GM12878 (cell line): ENCODE data around the gene GABBR2. TPM values are rescaled to one million over a fixed set of nuclear protein-coding genes. Genes with fewer than 3 reads are reported as not detected.

Experiments used
- ATAC-seq: fragments of 200-7000 bp; cut with Tn5 transposase; 3 replicates; pipeline ENCODE4 v1.9.1; 2020; ENCODE audit warnings: mild to moderate bottlenecking, moderate library complexity
- BruUV-seq: library from RNA; stranded (reverse); fragments of 400-500 nt; replicated peaks from 2 replicates; lab custom pipeline; 2021; lab: Mats Ljungman, UMichigan
- CTCF ChIA-PET: fragments of 300-600 bp; sonication (Branson Sonifier 250); formaldehyde crosslinking; extraction: SDS; loops from one replicate; lab custom pipeline; 2021; ENCODE audit warnings: inconsistent platforms; lab: Yijun Ruan, JAX
- POLR2A ChIA-PET: fragments of 350-600 bp; formaldehyde crosslinking; extraction: SDS; loops from one replicate; lab custom pipeline; 2021; ENCODE audit warnings: inconsistent platforms; lab: Charles Lee
- RAD21 ChIA-PET: fragments of 300-600 bp; sonication (Branson Sonifier 250); formaldehyde crosslinking; loops from one replicate; lab custom pipeline; 2023; ENCODE audit warnings: antibody characterized with exemption; ENCODE audit not compliant: unreplicated experiment; lab: Charles Lee
- SMC1A ChIA-PET: fragments of 300-600 bp; sonication (Branson Sonifier 250); formaldehyde crosslinking; loops from one replicate; lab custom pipeline; 2023; ENCODE audit not compliant: unreplicated experiment, uncharacterized antibody; lab: Charles Lee
- DNase-seq: peaks from one replicate; pipeline ENCODE4 v3.0.0-alpha.2; 2011; ENCODE audit warnings: low read depth, low spot score
- FAIRE-seq: peaks from 3 replicates; lab custom pipeline; 2011; peaks lifted over from hg19 to GRCh38; lab: Jason Lieb, UNC
- H2AFZ ChIP-seq: 2 replicates; pipeline ENCODE4 v1.6.0; 2011; ENCODE audit warnings: low read depth, low read length, control low read depth; ENCODE audit not compliant: control insufficient read depth
- H3K27ac ChIP-seq: 2 replicates; pipeline ENCODE4 v1.5.1; 2011; ENCODE audit warnings: control low read depth; ENCODE audit not compliant: control insufficient read depth, insufficient read depth
- H3K27me3 ChIP-seq, 2 experiments: replicated peaks in 1 of 2; 2 replicates each; pipeline versions ENCODE4 v1.6.0 to v1.6.1; 2011; ENCODE audit warnings: low read length in 1 of 2; ENCODE audit not compliant: control insufficient read depth in 2 of 2, insufficient read depth in 2 of 2
- H3K36me3 ChIP-seq, 2 experiments: 2 replicates each; pipeline ENCODE4 v1.5.1; 2011; ENCODE audit warnings: low read length in 1 of 2; ENCODE audit not compliant: control insufficient read depth in 2 of 2, insufficient read depth in 2 of 2
- H3K4me1 ChIP-seq: 2 replicates; pipeline ENCODE4 v1.6.1; 2011; ENCODE audit warnings: mild to moderate bottlenecking, low read length, moderate library complexity, mixed read lengths; ENCODE audit not compliant: control insufficient read depth, insufficient read depth
- H3K4me2 ChIP-seq: 2 replicates; pipeline ENCODE4 v1.6.0; 2011; ENCODE audit warnings: control low read depth; ENCODE audit not compliant: control insufficient read depth, insufficient read depth
- H3K4me3 ChIP-seq: fragments of 200-600 bp; sonication (generic); 2 replicates; pipeline ENCODE4 v1.5.1; 2016
- H3K79me2 ChIP-seq: 2 replicates; pipeline ENCODE4 v1.6.0; 2011; ENCODE audit warnings: low read length; ENCODE audit not compliant: control insufficient read depth, insufficient read depth
- H3K9ac ChIP-seq: 2 replicates; pipeline ENCODE4 v1.8.0; 2011; ENCODE audit warnings: low read length, control low read depth, mixed read lengths; ENCODE audit not compliant: control insufficient read depth, insufficient read depth
- H3K9me3 ChIP-seq: replicated peaks from 3 replicates; pipeline ENCODE4 v1.5.1; 2011; ENCODE audit warnings: mild to moderate bottlenecking, low read length; ENCODE audit not compliant: control insufficient read depth, insufficient read depth
- H4K20me1 ChIP-seq: 2 replicates; pipeline ENCODE4 v1.6.0; 2011; ENCODE audit not compliant: control insufficient read depth, insufficient read depth
- BMI1 ChIP-seq: fragments of 450-650 bp; IDR thresholded peaks from 2 replicates; pipeline ENCODE4 v1.6.1; 2016; ENCODE audit warnings: mild to moderate bottlenecking, moderate library complexity, borderline replicate concordance
- E2F4 ChIP-seq: IDR thresholded peaks from 2 replicates; pipeline ENCODE4 v1.6.1; 2012; ENCODE audit warnings: low read depth, low read length, improper control_type of control experiment
- FOXK2 ChIP-seq: fragments of 450-650 bp; IDR thresholded peaks from 2 replicates; pipeline ENCODE4 v1.6.1; 2017; ENCODE audit warnings: mild to moderate bottlenecking, moderate library complexity
- NR2F1 ChIP-seq: fragments of 450-650 bp; conservative IDR thresholded peaks from 2 replicates; pipeline ENCODE4 v1.6.1; 2017; ENCODE audit warnings: mild to moderate bottlenecking
- RUNX3 ChIP-seq: IDR thresholded peaks from 2 replicates; pipeline ENCODE4 v1.6.1; 2012; ENCODE audit warnings: low read length, inconsistent platforms
- SUZ12 ChIP-seq: fragments of 200-600 bp; sonication (generic); IDR thresholded peaks from one replicate; pipeline ENCODE4 v1.6.1; 2018; ENCODE audit warnings: antibody characterized with exemption, mild to moderate bottlenecking; ENCODE audit not compliant: unreplicated experiment
- WGBS: methylation state at CpG from one replicate; pipeline ENCODE4 v1.1.6; 2016; ENCODE audit warnings: low lambda C conversion rate; ENCODE audit not compliant: insufficient replicate concordance, insufficient coverage; ENCODE audit errors: missing lambda C conversion rate; 5-methylcytosine and 5-hydroxymethylcytosine counted together
- in situ Hi-C: fragments of 300-500 bp; cut with MboI; formaldehyde crosslinking; loops from 9 replicates; pipeline ENCODE4 v1.14.3; 2018; ENCODE audit warnings: mixed read lengths
- intact Hi-C: fragments of 100-400 bp; cut with micrococcal nuclease; formaldehyde crosslinking; loops from one replicate; pipeline ENCODE4 v1.14.2; 2022; ENCODE audit not compliant: unreplicated experiment
- polyA plus RNA-seq, 11 experiments: library from polyadenylated mRNA; depleted of rRNA in 4 of 11; unstranded in 6 of 11; stranded (reverse) in 5 of 11; fragments of >200 nt; fragmentation: Nextera tagmentation in 4 of 11; fragmentation: Illumina TruSeq in 1 of 11; extraction: Ambion mirVana in 4 of 11; extraction: Trizol in 1 of 11; gene quantifications; 1 replicate in 1 of 11; 2 replicates in 10 of 11; pipeline versions ENCODE4 v1.2.1 to v1.2.3, GENCODE V29; 2011 to 2016; ENCODE audit warnings: inconsistent platforms in 2 of 11, missing spikeins in 2 of 11, low read depth in 1 of 11
- total RNA-seq, 4 experiments: library from RNA; depleted of rRNA in 3 of 4; stranded (reverse); fragments of >200 nt in 3 of 4; fragmentation: Illumina TruSeq in 1 of 4; extraction: Trizol in 1 of 4; gene quantifications; 2 replicates each; pipeline versions ENCODE4 v1.2.1 to v1.2.3, GENCODE V29; 2013 to 2021
- TF ChIP-seq, protein P1 (sequence below): fragments of 450-650 bp; formaldehyde crosslinking; IDR thresholded peaks from 2 replicates; pipeline ENCODE4 v1.5.0; 2022; ENCODE audit warnings: mild to moderate bottlenecking, missing genetic modification characterization

Gene GABBR2
- total and polyA plus RNA-seq, 10 of the 15 experiments (the other 5 are each of a cell fraction or from before 2014, with no cell fraction given): 0.02 to 2.2 (median 0.06) TPM; not detected in 2

- TF ChIP-seq, protein P1, sequence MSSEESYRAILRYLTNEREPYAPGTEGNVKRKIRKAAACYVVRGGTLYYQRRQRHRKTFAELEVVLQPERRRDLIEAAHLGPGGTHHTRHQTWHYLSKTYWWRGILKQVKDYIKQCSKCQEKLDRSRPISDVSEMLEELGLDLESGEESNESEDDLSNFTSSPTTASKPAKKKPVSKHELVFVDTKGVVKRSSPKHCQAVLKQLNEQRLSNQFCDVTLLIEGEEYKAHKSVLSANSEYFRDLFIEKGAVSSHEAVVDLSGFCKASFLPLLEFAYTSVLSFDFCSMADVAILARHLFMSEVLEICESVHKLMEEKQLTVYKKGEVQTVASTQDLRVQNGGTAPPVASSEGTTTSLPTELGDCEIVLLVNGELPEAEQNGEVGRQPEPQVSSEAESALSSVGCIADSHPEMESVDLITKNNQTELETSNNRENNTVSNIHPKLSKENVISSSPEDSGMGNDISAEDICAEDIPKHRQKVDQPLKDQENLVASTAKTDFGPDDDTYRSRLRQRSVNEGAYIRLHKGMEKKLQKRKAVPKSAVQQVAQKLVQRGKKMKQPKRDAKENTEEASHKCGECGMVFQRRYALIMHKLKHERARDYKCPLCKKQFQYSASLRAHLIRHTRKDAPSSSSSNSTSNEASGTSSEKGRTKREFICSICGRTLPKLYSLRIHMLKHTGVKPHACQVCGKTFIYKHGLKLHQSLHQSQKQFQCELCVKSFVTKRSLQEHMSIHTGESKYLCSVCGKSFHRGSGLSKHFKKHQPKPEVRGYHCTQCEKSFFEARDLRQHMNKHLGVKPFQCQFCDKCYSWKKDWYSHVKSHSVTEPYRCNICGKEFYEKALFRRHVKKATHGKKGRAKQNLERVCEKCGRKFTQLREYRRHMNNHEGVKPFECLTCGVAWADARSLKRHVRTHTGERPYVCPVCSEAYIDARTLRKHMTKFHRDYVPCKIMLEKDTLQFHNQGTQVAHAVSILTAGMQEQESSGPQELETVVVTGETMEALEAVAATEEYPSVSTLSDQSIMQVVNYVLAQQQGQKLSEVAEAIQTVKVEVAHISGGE (CRISPR knock-in tag): no peak
- no peak for TF ChIP-seq RUNX3
- TF ChIP-seq BMI1: no peak
- no peak for TF ChIP-seq SUZ12
- no peak for TF ChIP-seq FOXK2
- TF ChIP-seq E2F4: no peak
- TF ChIP-seq, all 136 proteins: peak for 0
These were observed 35.3 kb upstream of the GABBR2 start (continued) for GRCh38 chr9:98743818-98744611.

GRCh38 chr9:98743329-98743728 is 34.6 kb upstream of the GABBR2 start:
- no peak for FAIRE-seq
- no peaks in the 10 kb centered on the region for H3K9me3 ChIP-seq
- H3K4me1 ChIP-seq: no peaks in the 10 kb centered on the region
- ChIA-PET POLR2A (no interaction called here), SMC1A (no interaction called here), RAD21 (no interaction called here), CTCF (no interaction called here)
- no peaks in the 10 kb centered on the region; a peak in 1 of 4 replicates for H3K27me3 ChIP-seq
- no peaks in the 10 kb centered on the region; the same call in 1 of the 2 replicates for H4K20me1 ChIP-seq
- no TSS peak for BruUV-seq
- no peak overlapping the region for H3K9ac ChIP-seq
- ATAC-seq: no peak
- H3K27ac ChIP-seq: no peak overlapping the region
- intact Hi-C loops: no loop called here
- no peak for DNase-seq
- H3K4me2 ChIP-seq: no peak overlapping the region
- TF ChIP-seq RUNX3 (no peak), NR2F1 (no peak)
- H3K4me3 ChIP-seq: no peak overlapping the region
- in situ Hi-C loops: no loop called here
- H2AFZ ChIP-seq: no peak overlapping the region
- no peaks in the 10 kb centered on the region for H3K79me2 ChIP-seq
- WGBS: 73% methylated on average over 2 of the region's 2 CpGs
- no peaks in the 10 kb centered on the region for H3K36me3 ChIP-seq
